Loucy (cell line): ENCODE results near the gene RNU7-1.
A peak's percentile ranks its signal among the peaks of the same experiment; 100 is the strongest.

Source experiments
- H2AFZ ChIP-seq: fragments of 200-600 bp; sonication (generic); 2 replicates; pipeline ENCODE4 v1.6.0; 2016; ENCODE audit warnings: antibody characterized with exemption, mild to moderate bottlenecking, low read length, moderate library complexity
- H3F3A ChIP-seq: fragments of 200-600 bp; 2 replicates; pipeline ENCODE4 v1.6.0; 2016; ENCODE audit warnings: antibody characterized with exemption, low read depth, mild to moderate bottlenecking
- H3K27me3 ChIP-seq: fragments of 200-600 bp; sonication (generic); 2 replicates; pipeline ENCODE4 v1.6.1; 2014; ENCODE audit warnings: low read length, mild to moderate bottlenecking; ENCODE audit not compliant: insufficient read depth, poor library complexity, severe bottlenecking
- H3K36me3 ChIP-seq: fragments of 200-600 bp; sonication (generic); 2 replicates; pipeline ENCODE4 v1.6.1; 2016; ENCODE audit warnings: low read length; ENCODE audit not compliant: insufficient read depth
- H3K4me1 ChIP-seq: fragments of 200-600 bp; sonication (generic); 2 replicates; pipeline ENCODE4 v1.5.1; 2014; ENCODE audit warnings: low read length, mild to moderate bottlenecking; ENCODE audit not compliant: insufficient read depth, poor library complexity, severe bottlenecking
- H3K4me2 ChIP-seq: fragments of 200-600 bp; sonication (generic); 2 replicates; pipeline ENCODE4 v1.6.0; 2014; ENCODE audit warnings: antibody characterized with exemption, low read length, low read depth, mild to moderate bottlenecking; ENCODE audit not compliant: poor library complexity, severe bottlenecking
- H3K4me3 ChIP-seq: fragments of 200-600 bp; sonication (generic); 2 replicates; pipeline ENCODE4 v1.5.1; 2014; ENCODE audit warnings: low read length, mild to moderate bottlenecking, mixed read lengths; ENCODE audit not compliant: poor library complexity, severe bottlenecking
- H3K79me2 ChIP-seq: fragments of 200-600 bp; sonication (generic); 2 replicates; pipeline ENCODE4 v1.6.1; 2014; ENCODE audit warnings: low read length; ENCODE audit not compliant: insufficient read depth
- H3K9ac ChIP-seq: fragments of 200-600 bp; sonication (generic); 2 replicates; pipeline ENCODE4 v1.6.0; 2014; ENCODE audit warnings: mild to moderate bottlenecking, low read depth, low read length, moderate library complexity; ENCODE audit not compliant: poor library complexity, severe bottlenecking
- H3K9me2 ChIP-seq: fragments of 200-600 bp; sonication (generic); replicated peaks from 2 replicates; pipeline ENCODE4 v1.6.1; 2016; ENCODE audit warnings: low read depth, low read length, mixed read lengths
- H3K9me3 ChIP-seq: fragments of 200-600 bp; sonication (generic); 2 replicates; pipeline ENCODE4 v1.6.1; 2014; ENCODE audit warnings: mild to moderate bottlenecking, antibody characterized with exemption, low read length, low read depth; ENCODE audit not compliant: insufficient read depth
- H4K20me1 ChIP-seq: fragments of 200-600 bp; sonication (generic); 2 replicates; pipeline ENCODE4 v1.6.0; 2014; ENCODE audit warnings: antibody characterized with exemption, low read length, mild to moderate bottlenecking; ENCODE audit not compliant: insufficient read depth, poor library complexity, severe bottlenecking
- CTCF ChIP-seq: fragments of 200-600 bp; sonication (generic); conservative IDR thresholded peaks from 2 replicates; pipeline ENCODE4 v1.5.1; 2014; ENCODE audit warnings: mild to moderate bottlenecking, antibody characterized with exemption, low read length
- EZH2phosphoT487 ChIP-seq: fragments of 200-600 bp; IDR thresholded peaks from 2 replicates; pipeline ENCODE4 v1.6.1; 2018; ENCODE audit warnings: antibody characterized with exemption, mild to moderate bottlenecking, moderate library complexity, borderline replicate concordance

RNU7-1 gene

GRCh38 chr12:6925239-6925539, 18.4 kb upstream of the RNU7-1 start:
- Histone ChIP-seq H3K36me3 (peaks cover 11% of the 10 kb centered on the region; the same call in 1 of the 2 replicates), H3F3A (no peaks in the 10 kb centered on the region), H3K4me1 (peaks cover 50% of the 10 kb centered on the region), H3K79me2 (peaks cover 33% of the 10 kb centered on the region), H3K9me3 (no peaks in the 10 kb centered on the region), H3K4me2 (peak overlapping the region; percentile 77), H3K9me2 (no peaks in the 10 kb centered on the region), H2AFZ (no peak overlapping the region), H4K20me1 (peaks cover 14% of the 10 kb centered on the region), H3K4me3 (peak overlapping the region; percentile 54), H3K27me3 (no peaks in the 10 kb centered on the region), H3K9ac (peak overlapping the region; percentile 96)
- TF ChIP-seq EZH2phosphoT487 = no peak
- TF ChIP-seq CTCF = no peak

- peak overlapping the region; percentile 90 for H3K4me2 ChIP-seq
- no peaks in the 10 kb centered on the region for H3K27me3 ChIP-seq
- H3K36me3 ChIP-seq = peaks cover 11% of the 10 kb centered on the region; the same call in 1 of the 2 replicates
- peaks cover 52% of the 10 kb centered on the region for H3K4me1 ChIP-seq
- H3K4me3 ChIP-seq = no peak overlapping the region
- no peaks in the 10 kb centered on the region for H3F3A ChIP-seq
- H3K9ac ChIP-seq = peak overlapping the region; percentile 96
- H2AFZ ChIP-seq = no peak overlapping the region
- peaks cover 35% of the 10 kb centered on the region for H3K79me2 ChIP-seq
- no peak for TF ChIP-seq EZH2phosphoT487
- TF ChIP-seq CTCF = no peak
- no peaks in the 10 kb centered on the region for H3K9me3 ChIP-seq
- peaks cover 14% of the 10 kb centered on the region for H4K20me1 ChIP-seq
- no peaks in the 10 kb centered on the region for H3K9me2 ChIP-seq
Measured at GRCh38 chr12:6925540-6926279, 17.9 kb upstream of the RNU7-1 start.

GRCh38 chr12:6927379-6928021, 16.1 kb upstream of the RNU7-1 start, which contains the start of gene ATN1:
Gene ATN1, plus strand, starts transcription at chr12:6927959. Its CDS starts 6,043 bp downstream, at chr12:6934002.
- no peaks in the 10 kb centered on the region for H3K9me2 ChIP-seq
- TF ChIP-seq EZH2phosphoT487 (no peak), CTCF (no peak)
- peak within 1 kb of the TSS; percentile 97 for H3K4me2 ChIP-seq
- no peaks in the 10 kb centered on the region for H3K9me3 ChIP-seq
- peaks cover 51% of the 10 kb centered on the region for H3K79me2 ChIP-seq
- H3K4me3 ChIP-seq = peak within 1 kb of the TSS; percentile 90
- no peaks in the 10 kb centered on the region for H3K27me3 ChIP-seq
- H3F3A ChIP-seq = no peaks in the 10 kb centered on the region
- H3K36me3 ChIP-seq = no peaks in the 10 kb centered on the region; the same call in 1 of the 2 replicates
- H4K20me1 ChIP-seq = peaks cover 14% of the 10 kb centered on the region
- peak within 1 kb of the TSS; percentile 95 for H2AFZ ChIP-seq
- H3K9ac ChIP-seq = peak within 1 kb of the TSS; percentile 96
- peaks cover 59% of the 10 kb centered on the region for H3K4me1 ChIP-seq
